H1 (cell line): ENCODE measurements around the gene ZNF518B.

Source experiments
- CTCF ChIP-seq, 3 experiments: IDR thresholded peaks; 1 replicate in 2 of 3; 2 replicates in 1 of 3; pipeline versions ENCODE4 v1.5.1 to v1.6.1; 2011; ENCODE audit warnings: low read length in 3 of 3, mild to moderate bottlenecking in 3 of 3, inconsistent platforms in 2 of 3, low read depth in 1 of 3, moderate library complexity in 1 of 3; ENCODE audit not compliant: insufficient read depth in 1 of 3; ENCODE audit errors: control extremely low read depth in 1 of 3
- HDAC2 ChIP-seq, 2 experiments: fragments of 300-600 bp in 1 of 2; sonication (generic) in 1 of 2; IDR thresholded peaks; 2 replicates each; pipeline ENCODE4 v1.6.1; 2011 to 2012; ENCODE audit warnings: low read depth in 2 of 2, low read length in 2 of 2, mild to moderate bottlenecking in 2 of 2, moderate library complexity in 2 of 2, borderline replicate concordance in 1 of 2, inconsistent platforms in 1 of 2
- POLR2AphosphoS5 ChIP-seq: IDR thresholded peaks from 2 replicates; pipeline ENCODE4 v1.6.1; 2011; ENCODE audit warnings: low read depth, low read length
- USF2 ChIP-seq: IDR thresholded peaks from 2 replicates; pipeline ENCODE4 v1.6.1; 2011; ENCODE audit warnings: low read length, improper control_type of control experiment

- TF ChIP-seq CTCF (IDR thresholded peaks at IDR 0.05; ENCODE audit: control extremely low read depth in 1 of 3, insufficient read depth in 1 of 3, low read depth in 1 of 3, low read length in 3 of 3) (peak; percentile 86 to 93 (median 91)), USF2 (no peak), POLR2AphosphoS5 (no peak), HDAC2 (IDR thresholded peaks at IDR 0.05; ENCODE audit: borderline replicate concordance in 1 of 2, low read depth in 2 of 2, low read length in 2 of 2) (peak in 1 of 2 experiments; percentile 51; a peak in 1 of 4 replicates)
Measured at GRCh38 chr4:10461091-10461849, 4.0 kb upstream of the ZNF518B start.
